HG03432 (cell line): ENCODE results near the gene CREBBP.

Source experiments
- ATAC-seq: cut with Tn5 transposase; IDR thresholded peaks from one replicate; pipeline ENCODE4 v1.9.1; 2021; ENCODE audit warnings: mild to moderate bottlenecking, moderate library complexity; ENCODE audit not compliant: unreplicated experiment

CREBBP gene

DNA sequence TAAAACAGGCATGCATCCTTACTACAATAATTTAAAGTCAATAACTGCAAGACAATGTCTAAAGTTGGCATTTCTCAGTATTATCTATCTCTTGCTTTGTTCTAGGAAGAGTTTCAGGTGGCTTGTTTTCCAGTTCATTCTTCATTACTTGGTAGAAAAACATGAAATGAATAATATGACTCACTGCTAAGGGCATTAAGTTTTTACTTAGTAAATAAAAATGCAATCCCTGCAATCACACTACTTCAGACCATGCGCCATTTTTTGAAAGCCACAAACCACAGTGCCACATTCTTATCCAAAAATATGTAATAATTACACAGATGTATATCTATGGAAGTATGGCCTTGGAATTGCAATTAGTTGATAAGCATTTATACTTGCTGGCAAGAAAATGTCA lies 55.4 kb downstream of the CREBBP start:
- no peak for ATAC-seq

GRCh38 chr16:3824121-3824795 lies 56.3 kb downstream of the CREBBP start:
- ATAC-seq = no peak

GRCh38 chr16:3823427-3823826 lies 57.1 kb downstream of the CREBBP start:
- ATAC-seq = no peak

DNA sequence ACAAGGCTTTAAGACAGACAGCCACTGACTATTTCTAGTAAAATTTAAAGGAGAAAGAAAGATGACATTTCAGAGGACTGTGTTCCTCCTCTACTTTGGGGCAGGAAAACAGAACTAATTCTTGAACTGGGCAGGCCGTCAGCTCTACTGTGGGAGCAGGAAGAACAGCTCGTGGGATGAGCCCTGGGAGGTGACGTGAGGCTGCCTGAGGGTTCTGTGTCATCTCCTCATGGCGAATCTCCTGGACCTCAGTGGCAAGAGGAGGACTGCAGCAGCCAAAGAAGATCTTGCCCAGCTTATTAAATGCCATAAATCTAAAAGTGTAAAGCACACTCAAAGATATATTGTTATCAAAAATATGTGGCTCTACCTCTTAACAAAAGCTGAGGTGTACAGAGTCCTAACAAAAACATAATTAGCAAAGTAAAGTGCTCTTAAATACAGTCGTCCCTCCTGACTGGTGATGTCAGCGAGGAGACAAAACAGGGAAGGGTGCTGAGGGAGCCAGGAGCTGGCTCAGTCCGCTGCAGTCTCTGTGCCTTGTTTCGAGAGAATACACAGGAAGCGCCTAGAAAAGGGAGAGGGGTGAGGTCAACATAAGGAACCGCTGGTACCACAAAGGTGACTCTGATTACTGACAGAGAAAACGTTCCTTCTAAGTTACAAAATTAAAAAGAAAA lies 58.0 kb downstream of the CREBBP start:
- no peak for ATAC-seq

DNA sequence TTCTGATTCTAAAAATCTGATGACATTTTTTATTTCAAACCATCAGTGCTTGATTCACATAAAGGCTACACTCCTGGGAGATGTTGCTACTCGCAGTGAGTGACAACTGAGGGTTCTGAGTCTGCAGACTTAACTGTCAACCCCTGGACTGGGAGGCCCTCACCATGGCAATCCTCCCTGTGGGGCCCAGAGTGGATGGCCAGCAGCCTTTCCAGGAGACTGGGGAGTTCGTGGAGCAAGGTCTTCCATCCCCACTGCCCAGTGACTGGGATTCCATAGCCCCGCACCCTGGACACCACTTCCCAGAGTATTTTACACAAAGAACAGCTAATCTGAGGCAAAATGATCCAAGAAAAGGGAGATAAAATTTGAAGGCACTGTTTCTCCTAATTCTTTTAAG lies 59.3 kb downstream of the CREBBP start:
- no peak for ATAC-seq

GRCh38 chr16:3819746-3820724 lies 60.5 kb downstream of the CREBBP start:
- ATAC-seq = no peak

DNA sequence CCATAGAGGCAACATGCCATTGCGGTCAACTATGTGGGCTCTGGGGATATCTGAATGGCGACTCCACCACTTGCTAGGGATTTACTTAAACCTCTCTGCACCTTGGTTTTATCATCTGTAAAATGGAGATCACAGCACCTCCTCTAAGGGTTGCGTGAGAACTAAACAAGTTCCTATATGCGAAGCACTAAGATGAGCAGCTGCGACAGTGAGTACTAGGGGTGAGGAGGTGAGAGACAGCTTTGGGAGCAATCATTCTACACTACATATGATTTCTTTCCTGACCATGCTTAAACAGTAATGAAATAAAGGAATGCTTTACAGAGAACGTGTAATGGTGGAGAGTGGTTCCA lies 61.4 kb downstream of the CREBBP start:
- ATAC-seq = no peak

GRCh38 chr16:3816326-3816725 lies 64.2 kb downstream of the CREBBP start:
- no peak for ATAC-seq

GRCh38 chr16:3814755-3815154 lies 65.8 kb downstream of the CREBBP start:
- ATAC-seq = no peak

DNA sequence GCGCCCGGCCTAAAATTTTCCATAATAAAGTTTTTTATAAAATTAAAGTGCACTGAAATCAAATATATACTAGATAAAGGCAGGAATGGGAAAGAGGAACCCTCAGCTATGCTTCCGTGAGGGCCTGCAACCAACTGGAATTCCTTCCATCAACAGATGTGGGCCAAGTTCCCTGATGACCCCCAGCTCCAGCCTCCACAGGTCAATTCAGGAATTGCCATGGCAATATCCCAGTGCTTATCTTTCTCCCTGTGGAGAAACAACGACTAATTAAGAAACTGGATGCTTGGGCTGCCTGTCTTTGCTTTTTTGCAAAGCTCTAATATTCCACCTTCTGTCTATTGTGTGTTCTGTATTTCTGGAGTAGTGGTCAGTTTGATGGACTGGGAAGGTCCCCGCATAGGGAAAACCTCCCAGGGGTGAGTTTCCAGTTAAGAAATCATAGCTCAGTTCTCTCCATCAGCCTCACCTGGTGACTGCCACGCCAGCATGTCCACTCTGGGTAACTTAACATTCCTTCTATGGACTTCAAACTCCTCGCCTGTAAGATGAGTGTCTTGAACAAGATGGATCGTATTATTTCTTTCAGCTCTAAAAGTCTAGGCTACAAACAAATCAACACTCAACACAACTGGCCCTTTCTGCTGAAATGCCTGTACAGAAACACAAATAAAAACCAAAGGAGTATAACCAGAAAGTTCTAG lies 67.9 kb downstream of the CREBBP start:
- no peak for ATAC-seq

DNA sequence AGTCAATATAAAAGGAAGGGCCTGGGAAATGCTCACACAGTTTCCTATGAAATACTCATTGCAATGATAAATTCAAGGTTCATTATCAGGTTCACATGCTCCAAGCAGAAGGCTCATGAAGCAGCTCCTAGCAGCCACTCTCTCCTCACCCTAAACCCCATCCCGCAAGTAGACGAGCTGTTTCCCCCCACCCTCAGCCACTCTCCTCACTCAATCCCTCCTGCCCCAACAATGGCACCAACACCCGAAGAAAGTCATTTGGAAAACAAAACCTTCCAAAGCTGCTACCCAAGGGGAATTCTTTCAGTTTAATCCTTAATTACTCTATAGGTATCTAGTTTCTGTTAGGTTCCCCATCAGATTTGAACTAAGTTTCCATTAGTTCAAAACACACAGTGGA lies 69.7 kb downstream of the CREBBP start:
- no peak for ATAC-seq

- no peak for ATAC-seq
Observed at GRCh38 chr16:3810198-3810664, 70.3 kb downstream of the CREBBP start.

GRCh38 chr16:3808308-3809063 lies 72.0 kb downstream of the CREBBP start:
- no peak for ATAC-seq

- ATAC-seq = no peak
Observed at GRCh38 chr16:3807425-3808123, 72.9 kb downstream of the CREBBP start.

- ATAC-seq = no peak
Observed at GRCh38 chr16:3804426-3805016, 76.0 kb downstream of the CREBBP start.

- ATAC-seq = no peak
Observed at GRCh38 chr16:3800477-3801270, 79.8 kb downstream of the CREBBP start.

- ATAC-seq = no peak
Observed at GRCh38 chr16:3800019-3800418, 80.5 kb downstream of the CREBBP start.

DNA sequence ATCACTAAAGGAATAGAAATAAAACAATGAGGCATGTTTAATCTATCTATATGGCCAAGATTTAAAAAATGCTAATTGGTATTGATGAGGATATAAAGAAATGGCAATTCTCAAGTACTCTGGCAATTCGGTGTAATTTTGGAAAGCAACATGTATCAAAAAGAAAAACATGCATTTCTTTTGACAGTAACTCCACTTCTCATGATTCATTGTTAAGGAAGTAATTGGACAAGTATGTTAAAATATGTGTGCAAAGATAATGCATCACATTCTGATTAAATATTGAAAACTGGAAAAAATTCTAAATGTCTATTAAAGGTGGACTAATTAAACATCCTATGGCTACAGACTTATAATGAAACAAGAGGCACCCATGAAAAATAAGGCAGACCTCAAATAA lies 81.2 kb downstream of the CREBBP start:
- no peak for ATAC-seq
